Iris pigment epithelial cell (primary cell): ENCODE results near the gene HDAC4.

Source experiments
- DNase-seq: peaks from one replicate; pipeline ENCODE4 v3.0.0-alpha.2; 2011; ENCODE audit warnings: low read depth

The HDAC4 gene

GRCh38 chr2:239308661-239309397, 92.0 kb downstream of the HDAC4 start:
- DNase-seq, result peak; percentile 75

DNA sequence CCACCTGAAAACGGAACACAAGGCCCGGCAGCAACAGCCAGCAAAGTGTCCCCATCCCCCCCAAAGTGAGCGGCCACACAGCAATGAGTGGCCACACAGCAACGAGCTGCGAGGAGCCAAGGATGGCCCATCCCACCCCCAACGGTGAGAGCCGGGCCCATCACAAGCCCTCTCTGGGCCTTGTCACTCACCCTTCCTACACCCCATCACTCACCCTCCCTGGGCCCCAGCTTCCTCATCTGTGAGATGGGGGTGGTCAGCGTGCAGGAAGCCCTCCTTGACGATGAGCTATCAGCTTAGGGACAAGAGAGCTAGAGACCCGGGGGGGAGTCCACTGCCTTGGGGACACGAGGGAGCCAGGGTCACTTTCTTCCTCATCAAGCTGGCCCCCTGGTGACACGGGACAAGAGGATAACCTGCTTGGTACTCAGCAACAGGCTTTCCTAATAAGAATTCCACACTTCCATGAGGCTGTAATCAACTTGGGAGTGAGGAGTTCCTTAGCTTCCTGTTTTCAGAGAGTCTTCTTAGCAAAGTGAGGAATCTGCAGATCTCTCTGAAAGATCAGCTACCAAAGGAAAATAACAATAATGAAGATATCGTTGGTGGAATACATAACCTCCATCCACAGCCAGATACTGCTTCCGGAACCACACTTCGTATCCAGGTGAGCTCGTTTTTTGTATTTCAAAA, 92.8 kb downstream of the HDAC4 start:
- DNase-seq, result no peak

DNA sequence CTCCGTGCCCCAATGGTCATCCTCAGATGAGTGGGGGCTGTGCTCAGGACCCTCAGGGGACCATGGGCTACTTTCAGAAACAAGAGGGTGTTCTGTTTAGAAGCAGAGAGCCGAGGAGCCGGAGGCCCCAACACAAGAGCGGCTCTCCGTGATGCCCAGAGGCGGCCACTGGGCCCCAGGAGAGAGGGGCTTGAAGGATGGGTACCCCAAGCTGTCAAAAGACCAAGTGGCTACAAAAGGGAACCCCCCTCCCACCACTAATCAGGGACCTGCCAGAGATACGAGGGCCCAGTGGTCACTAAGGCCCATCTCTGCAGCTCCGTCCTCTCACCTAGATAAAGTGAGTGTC, 93.6 kb downstream of the HDAC4 start:
- no peak for DNase-seq

DNA sequence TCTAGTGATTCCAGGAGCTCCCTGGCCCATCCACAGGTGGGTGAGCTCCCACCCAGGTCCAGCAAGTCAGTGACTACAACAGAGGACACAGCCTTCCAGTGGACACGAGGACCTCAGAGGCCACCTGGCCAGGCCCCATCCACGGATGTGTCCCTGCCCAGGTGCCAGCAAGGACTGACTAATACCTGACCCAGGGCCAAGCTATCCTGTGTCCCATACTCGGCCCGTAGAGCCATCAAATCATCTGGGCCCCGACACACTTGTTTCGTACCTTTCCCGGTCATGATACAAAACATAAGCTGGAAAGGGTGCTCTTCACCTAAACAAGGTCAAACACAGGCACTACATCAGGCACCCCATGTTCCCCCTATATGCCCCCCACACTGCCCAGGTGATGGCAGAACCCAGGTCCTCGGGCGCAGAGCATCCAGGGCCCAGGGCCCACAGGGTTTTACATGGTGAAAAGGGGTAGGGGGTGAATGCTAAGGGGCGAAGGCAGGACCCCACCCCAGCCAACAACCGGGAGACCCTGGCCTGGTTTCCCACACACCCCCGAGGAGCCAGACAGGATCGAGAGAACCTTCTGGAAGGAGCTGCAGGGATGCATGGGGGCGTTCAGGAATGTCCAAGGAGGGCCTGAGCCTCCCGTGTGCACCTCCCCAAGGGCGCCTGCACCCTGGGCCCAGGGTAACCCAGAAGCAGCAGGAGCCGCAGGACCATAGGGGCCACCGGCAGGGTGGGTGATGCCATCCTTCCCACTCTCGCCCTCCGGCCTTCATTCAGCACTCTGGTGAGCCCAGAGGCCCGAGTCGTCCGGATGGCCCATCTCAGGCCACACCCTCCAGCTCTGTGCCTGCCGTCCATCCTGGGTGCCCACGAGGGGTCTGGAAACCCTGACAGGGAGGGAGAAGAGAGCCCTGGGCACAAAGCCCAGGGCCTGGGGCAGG, 94.3 kb downstream of the HDAC4 start:
- DNase-seq, result no peak

GRCh38 chr2:239305771-239306170, 95.0 kb downstream of the HDAC4 start:
- DNase-seq, result no peak

DNA sequence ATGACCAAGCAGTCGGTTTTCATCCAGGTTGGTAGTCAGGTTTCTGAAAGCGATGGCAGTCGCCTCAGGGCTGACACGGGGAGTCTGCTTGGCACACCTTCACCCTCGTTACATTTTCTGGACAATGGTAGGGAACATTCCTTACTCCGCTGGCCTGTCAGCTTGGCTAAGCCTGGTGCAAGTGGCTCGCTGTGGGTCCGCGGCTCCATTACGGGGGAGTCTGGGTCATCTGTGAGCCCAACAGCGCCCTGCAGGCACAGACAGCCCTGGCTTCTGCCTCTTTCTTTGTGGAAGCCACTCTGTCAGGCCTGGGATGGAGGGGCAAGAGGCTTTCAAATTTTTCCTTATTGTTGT, 95.6 kb downstream of the HDAC4 start:
- DNase-seq, result no peak

- no peak for DNase-seq
These were observed 96.1 kb downstream of the HDAC4 start for GRCh38 chr2:239304533-239305221.

DNA sequence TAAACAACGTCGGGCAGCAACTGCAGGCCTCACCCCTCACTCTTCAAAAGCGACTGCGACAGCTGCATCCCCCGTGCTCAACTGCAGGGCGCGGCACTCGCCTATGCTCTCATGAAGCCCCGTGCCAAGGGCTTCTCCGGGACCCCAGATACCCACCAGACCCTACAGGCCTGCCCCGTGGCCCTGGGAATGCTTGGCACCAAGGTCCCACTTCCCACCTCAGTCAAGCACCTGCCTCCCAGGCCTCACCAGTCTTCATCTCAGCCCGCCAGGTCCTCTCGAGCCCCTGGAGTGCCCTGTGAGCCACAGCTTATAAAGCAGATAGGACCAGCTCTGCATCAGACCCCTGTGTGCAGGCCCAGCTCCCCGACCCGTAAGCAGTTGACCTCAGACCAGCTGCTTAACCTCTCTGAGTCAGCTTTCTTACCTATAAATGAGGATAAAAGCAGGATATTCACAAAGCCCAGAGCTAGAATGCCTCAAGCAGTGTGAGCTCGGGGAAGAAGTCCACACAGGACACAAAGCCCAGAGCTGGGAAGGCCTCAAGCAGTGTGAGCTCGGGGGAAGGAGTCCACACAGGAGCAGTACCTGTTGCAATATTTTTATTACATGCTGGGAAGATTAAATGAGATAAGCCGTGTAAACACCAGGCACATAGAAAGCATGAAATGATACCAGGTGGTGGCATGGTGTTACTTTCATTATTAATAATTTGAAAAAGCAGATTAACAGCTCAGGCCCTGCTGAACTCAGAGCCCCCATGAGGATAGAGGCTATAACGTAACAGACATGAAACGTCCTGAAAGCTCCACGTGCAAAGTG, 96.9 kb downstream of the HDAC4 start:
- no peak for DNase-seq

DNA sequence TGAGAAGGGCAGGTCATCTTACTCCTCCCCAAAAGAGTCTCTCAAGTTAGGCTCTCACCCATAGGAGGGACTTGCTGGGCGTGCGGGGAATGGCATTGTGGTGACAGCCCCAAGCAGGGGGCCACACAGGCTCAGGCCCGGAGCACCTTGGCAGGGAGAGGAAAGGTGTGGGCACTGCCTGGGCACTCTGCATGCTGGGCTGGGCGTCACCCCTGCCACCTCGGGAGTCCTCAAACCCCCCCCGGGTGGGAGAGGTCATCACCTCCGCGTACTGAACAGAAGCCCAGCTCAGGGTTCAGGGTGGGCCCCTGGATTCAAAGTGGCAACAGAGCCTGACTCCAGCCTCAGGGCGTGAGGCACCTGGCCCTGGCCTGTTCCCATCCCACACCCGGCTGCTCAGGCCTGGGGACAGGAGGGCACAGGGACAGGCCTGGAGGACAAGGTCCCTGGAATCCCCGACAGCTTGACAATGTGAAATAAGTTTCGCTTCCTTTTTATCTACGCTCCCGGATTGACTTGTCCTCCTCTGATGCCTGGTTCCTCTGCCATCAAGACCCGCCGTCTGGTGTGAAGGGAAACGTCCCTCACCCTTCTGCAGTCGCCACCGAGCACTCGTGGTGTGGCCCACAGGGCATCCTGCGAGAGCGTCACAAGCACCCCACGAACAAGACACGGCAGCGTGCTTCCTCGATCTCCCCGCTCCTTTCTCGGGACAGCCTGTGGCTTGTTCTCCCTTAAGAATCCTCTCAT, 97.8 kb downstream of the HDAC4 start:
- no peak for DNase-seq

DNA sequence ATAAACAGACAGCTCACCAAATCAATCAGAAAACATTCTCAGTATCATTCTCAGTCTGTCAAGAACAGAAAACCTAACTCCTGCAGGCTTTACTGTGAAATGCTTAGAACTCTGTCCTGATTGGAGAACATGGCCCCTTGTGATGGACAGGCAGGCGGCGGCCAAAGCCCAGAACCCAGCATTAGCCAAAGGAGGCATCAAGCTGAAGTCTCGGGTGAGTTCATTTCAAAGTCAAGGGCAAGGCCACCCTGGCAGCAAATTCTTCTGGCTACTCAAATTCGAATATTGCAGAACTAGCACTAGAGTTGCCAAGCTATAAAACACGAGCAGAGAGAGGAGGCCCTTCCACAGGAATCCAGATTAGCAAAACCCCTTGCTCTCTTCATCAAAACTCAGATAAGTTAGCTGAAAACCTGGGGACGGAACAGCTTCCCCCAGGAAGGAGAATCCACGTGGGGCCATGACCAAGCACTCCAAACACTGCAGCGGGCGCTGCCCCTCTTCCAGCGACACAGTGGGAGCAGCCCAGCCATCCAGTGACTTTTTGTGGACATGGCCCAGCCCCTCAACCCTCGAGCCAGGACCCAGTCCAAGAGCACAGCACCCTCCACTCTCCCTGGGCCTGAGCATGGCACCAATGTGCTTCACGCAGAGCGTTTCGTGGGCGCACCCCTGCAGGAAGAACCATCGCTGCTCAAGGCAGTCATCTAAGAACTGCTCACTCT, 98.6 kb downstream of the HDAC4 start:
- DNase-seq, result peak; percentile 23

GRCh38 chr2:239300871-239301735, 99.7 kb downstream of the HDAC4 start:
- no peak for DNase-seq

DNA sequence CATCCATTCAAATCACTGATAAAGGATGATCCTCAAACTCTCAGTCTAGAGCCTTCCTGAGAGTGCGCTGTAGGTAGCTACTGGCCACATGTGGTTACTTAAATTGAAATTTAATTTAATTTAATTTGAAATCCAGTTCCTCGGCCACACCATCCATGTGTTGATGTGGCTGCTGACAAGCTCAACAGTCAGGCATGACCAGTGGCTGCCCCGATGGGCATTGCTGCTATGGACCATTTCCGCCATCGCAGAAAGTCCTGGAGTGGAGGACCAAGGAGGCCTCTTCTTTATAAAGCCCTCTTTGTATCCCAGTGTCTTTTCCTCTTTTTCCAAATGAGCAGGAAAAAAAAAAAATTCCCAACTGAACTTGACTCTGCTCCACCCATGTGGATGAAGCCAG, 100.6 kb downstream of the HDAC4 start:
- DNase-seq, result no peak

DNA sequence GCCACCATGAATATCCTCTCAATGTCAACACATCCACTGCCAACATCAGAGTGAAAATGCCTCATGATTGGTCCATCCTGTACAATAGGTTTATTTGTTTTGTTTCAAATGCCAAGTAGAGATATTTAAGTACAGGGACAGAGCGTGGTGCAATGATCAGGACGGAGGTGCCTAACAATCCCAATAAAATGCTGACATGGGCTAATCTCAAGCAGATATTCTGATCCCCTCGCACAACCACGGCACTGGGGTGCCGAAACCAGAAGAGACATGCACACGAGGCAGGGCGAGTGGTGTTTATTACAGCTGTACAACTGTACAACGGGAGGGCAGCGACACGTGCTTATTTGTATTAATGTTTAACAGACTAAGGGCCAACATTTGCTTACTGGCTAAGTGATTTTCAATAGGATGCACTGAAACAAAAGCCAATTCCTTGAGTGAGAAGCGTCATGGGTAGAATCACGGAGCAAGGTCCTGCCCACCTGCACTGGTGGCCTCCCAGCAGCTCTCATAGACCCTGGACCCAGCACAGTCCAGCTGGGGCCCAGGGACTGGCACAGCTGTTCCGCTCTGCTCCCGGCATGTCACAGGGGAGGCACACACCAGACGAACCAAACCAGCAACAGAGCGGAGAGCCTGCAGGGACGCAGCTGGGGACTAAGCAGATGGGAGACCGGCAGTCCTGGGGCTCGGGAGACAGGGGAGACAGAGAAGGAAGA, 101.4 kb downstream of the HDAC4 start:
- DNase-seq, result no peak

DNA sequence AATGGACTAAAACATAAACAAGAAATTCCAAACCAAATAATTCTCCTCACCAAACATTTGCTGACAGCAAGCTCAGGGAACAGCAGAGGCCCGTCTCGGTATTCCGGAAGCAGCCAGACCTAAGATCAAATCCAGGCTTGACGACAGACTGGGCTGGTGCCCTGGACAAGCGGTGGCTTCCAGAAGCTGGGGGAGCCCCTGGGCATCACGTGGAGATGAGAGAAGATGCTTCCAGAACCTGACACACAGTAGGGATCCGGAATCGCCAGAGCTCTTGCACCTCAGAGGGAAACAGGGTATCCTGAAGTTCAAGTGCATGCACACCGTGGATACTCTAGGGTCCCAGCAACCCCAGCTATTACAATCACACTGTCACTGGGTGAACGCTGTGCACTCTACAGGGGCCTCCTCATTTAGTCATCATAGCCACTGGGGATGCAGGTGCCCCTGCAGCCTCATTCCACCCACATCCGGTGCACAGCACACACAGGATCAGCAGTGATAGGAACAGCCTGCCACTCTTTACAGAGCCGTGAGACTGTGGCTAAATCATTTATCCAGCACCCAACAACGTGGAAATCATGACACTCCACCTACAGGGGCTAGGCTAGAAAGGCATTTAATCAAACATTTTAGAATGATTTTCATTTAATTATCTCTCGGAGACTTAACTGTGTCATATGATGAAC, 102.6 kb downstream of the HDAC4 start:
- DNase-seq, result no peak

DNA sequence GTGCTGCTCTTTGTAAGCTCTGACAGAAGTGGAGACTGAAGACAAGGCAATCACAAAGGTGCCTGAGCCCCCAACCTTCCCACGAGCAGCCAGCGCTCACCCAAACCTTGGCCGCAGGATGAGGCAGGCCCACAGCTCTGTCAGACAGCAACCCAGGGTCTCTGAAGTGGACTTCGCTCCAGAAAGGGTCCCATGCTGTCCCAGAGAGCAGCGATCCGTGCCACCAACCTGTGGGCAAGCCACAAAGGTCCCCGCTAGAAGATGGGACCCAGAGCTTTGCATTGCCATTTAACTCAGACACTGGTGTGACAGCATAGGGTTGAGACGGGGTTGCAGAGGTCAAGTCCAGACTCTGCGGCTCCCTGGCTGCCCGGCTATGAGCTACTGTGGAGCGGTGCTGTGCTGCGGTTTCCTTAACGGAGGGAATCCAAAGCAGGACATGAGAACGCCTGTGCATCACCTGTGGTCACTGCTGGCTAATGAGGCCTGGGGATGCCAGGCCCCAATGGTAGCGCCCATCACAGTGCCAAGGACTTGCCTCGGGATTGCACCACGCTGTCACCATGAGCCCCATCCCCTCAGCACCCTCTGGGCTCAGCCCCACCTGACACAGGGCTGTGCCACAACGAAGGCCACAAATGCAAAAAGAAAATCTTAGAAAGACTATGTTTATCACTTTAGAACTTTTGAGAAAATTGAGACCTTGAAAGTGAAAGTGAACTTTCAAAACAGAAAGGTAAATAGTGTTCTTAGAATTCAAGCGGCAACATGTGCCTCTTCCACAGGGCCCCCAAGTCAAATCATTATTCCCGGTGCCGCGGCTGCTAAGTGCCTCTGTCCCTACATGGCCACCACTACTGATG, 103.4 kb downstream of the HDAC4 start:
- no peak for DNase-seq

GRCh38 chr2:239296020-239296932, 104.5 kb downstream of the HDAC4 start:
- no peak for DNase-seq
